Measurements from ENCODE around the gene SAMD4B. TPM values are rescaled to one million over a fixed set of nuclear protein-coding genes. Genes with fewer than 3 reads are reported as not detected.

The SAMD4B gene
- total and polyA plus RNA-seq, 2 of the 8 experiments (the other 6 are each of a cell fraction or from before 2014, with no cell fraction given) = 137 to 158 TPM

- TF ChIP-seq, protein P1, sequence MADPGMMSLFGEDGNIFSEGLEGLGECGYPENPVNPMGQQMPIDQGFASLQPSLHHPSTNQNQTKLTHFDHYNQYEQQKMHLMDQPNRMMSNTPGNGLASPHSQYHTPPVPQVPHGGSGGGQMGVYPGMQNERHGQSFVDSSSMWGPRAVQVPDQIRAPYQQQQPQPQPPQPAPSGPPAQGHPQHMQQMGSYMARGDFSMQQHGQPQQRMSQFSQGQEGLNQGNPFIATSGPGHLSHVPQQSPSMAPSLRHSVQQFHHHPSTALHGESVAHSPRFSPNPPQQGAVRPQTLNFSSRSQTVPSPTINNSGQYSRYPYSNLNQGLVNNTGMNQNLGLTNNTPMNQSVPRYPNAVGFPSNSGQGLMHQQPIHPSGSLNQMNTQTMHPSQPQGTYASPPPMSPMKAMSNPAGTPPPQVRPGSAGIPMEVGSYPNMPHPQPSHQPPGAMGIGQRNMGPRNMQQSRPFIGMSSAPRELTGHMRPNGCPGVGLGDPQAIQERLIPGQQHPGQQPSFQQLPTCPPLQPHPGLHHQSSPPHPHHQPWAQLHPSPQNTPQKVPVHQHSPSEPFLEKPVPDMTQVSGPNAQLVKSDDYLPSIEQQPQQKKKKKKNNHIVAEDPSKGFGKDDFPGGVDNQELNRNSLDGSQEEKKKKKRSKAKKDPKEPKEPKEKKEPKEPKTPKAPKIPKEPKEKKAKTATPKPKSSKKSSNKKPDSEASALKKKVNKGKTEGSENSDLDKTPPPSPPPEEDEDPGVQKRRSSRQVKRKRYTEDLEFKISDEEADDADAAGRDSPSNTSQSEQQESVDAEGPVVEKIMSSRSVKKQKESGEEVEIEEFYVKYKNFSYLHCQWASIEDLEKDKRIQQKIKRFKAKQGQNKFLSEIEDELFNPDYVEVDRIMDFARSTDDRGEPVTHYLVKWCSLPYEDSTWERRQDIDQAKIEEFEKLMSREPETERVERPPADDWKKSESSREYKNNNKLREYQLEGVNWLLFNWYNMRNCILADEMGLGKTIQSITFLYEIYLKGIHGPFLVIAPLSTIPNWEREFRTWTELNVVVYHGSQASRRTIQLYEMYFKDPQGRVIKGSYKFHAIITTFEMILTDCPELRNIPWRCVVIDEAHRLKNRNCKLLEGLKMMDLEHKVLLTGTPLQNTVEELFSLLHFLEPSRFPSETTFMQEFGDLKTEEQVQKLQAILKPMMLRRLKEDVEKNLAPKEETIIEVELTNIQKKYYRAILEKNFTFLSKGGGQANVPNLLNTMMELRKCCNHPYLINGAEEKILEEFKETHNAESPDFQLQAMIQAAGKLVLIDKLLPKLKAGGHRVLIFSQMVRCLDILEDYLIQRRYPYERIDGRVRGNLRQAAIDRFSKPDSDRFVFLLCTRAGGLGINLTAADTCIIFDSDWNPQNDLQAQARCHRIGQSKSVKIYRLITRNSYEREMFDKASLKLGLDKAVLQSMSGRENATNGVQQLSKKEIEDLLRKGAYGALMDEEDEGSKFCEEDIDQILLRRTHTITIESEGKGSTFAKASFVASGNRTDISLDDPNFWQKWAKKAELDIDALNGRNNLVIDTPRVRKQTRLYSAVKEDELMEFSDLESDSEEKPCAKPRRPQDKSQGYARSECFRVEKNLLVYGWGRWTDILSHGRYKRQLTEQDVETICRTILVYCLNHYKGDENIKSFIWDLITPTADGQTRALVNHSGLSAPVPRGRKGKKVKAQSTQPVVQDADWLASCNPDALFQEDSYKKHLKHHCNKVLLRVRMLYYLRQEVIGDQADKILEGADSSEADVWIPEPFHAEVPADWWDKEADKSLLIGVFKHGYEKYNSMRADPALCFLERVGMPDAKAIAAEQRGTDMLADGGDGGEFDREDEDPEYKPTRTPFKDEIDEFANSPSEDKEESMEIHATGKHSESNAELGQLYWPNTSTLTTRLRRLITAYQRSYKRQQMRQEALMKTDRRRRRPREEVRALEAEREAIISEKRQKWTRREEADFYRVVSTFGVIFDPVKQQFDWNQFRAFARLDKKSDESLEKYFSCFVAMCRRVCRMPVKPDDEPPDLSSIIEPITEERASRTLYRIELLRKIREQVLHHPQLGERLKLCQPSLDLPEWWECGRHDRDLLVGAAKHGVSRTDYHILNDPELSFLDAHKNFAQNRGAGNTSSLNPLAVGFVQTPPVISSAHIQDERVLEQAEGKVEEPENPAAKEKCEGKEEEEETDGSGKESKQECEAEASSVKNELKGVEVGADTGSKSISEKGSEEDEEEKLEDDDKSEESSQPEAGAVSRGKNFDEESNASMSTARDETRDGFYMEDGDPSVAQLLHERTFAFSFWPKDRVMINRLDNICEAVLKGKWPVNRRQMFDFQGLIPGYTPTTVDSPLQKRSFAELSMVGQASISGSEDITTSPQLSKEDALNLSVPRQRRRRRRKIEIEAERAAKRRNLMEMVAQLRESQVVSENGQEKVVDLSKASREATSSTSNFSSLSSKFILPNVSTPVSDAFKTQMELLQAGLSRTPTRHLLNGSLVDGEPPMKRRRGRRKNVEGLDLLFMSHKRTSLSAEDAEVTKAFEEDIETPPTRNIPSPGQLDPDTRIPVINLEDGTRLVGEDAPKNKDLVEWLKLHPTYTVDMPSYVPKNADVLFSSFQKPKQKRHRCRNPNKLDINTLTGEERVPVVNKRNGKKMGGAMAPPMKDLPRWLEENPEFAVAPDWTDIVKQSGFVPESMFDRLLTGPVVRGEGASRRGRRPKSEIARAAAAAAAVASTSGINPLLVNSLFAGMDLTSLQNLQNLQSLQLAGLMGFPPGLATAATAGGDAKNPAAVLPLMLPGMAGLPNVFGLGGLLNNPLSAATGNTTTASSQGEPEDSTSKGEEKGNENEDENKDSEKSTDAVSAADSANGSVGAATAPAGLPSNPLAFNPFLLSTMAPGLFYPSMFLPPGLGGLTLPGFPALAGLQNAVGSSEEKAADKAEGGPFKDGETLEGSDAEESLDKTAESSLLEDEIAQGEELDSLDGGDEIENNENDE (IDR thresholded peaks at IDR 0.05; ENCODE audit: insufficient replicate concordance, low read length) = no peak
- no peak for TF ChIP-seq KDM5A (IDR thresholded peaks at IDR 0.05; ENCODE audit: low read length)
- no peak for TF ChIP-seq TAF1 (IDR thresholded peaks at IDR 0.05; ENCODE audit: low read depth, low read length)
- TF ChIP-seq SRF (IDR thresholded peaks at IDR 0.05; ENCODE audit: low read depth, low read length) = no peak
- peak; percentile 30 to 79; a peak in 1 of 4 replicates for TF ChIP-seq SIN3A (conservative IDR thresholded peaks at IDR 0.05 in 1 of 2, IDR thresholded peaks at IDR 0.05 in 1 of 2; ENCODE audit: low read depth in 1 of 2, low read length in 2 of 2)
- TF ChIP-seq POLR2AphosphoS5 (IDR thresholded peaks at IDR 0.05; ENCODE audit: low read depth, low read length) = peak; percentile 56; the same call in 1 of the 2 replicates
- TF ChIP-seq RBBP5 (IDR thresholded peaks at IDR 0.05; ENCODE audit: borderline replicate concordance, low read depth, low read length) = no peak; the same call in 1 of the 2 replicates
- TF ChIP-seq SIX5 (IDR thresholded peaks at IDR 0.05; ENCODE audit: low read depth, low read length) = no peak
- peak in 1 of 2 experiments; percentile 65; a peak in 1 of 3 replicates for TF ChIP-seq EP300 (IDR thresholded peaks at IDR 0.05; ENCODE audit: borderline replicate concordance in 1 of 2, low read depth in 2 of 2, low read length in 2 of 2)
Observed at GRCh38 chr19:39413272-39413910, 71.2 kb downstream of the SAMD4B start (continued).

All from H1 (cell line).